Liver (tissue), 3 donors: Measurements from ENCODE around the gene NAV2.

Experiments
- ATF3 ChIP-seq: IDR thresholded peaks from 2 replicates; pipeline ENCODE4 v1.6.1; 2016; ENCODE audit warnings: antibody characterized with exemption
- RAD21 ChIP-seq, 2 donors: IDR thresholded peaks; 2 replicates each; pipeline ENCODE4 v1.6.1; 2016; ENCODE audit warnings: antibody characterized with exemption in 2 of 2, mild to moderate bottlenecking in 2 of 2
- REST ChIP-seq: IDR thresholded peaks from 2 replicates; pipeline ENCODE4 v1.6.1; 2016; ENCODE audit warnings: antibody characterized with exemption, mild to moderate bottlenecking
- SP1 ChIP-seq: IDR thresholded peaks from 2 replicates; pipeline ENCODE4 v1.6.1; 2018; ENCODE audit warnings: antibody characterized with exemption, mild to moderate bottlenecking
- YY1 ChIP-seq: IDR thresholded peaks from 2 replicates; pipeline ENCODE4 v1.6.1; 2016; ENCODE audit warnings: antibody characterized with exemption, mild to moderate bottlenecking
- TF ChIP-seq, protein P1 (sequence below): fragments of 150-350 bp; IDR thresholded peaks from 2 replicates; pipeline ENCODE4 v1.5.1; 2017; ENCODE audit warnings: improper control_type of control experiment, low read depth, low read length; ENCODE audit not compliant: missing input control
- donor health status: healthy.
- donor health status: healthy.

DNA sequence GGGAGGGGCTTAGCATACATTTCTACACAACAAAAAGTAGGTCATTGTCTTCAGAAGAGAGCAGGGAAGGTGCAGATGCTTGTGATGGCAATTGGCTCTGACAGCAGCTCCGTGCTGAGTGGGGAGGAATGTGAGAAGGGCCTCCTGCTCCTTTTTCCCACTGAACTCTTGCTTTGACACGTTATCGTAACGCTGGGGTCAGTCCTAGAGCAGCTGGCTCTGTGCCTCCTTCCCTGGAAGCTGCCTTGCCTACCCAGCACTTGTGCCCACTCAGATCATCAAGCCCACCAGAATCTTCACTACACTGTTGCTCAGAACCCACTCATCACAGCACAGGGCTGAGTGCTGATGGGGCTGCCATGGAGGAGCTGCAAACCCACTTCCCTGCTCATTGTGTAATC is 14.9 kb upstream of the NAV2 start:
- TF ChIP-seq REST, result no peak
- TF ChIP-seq, protein P1, sequence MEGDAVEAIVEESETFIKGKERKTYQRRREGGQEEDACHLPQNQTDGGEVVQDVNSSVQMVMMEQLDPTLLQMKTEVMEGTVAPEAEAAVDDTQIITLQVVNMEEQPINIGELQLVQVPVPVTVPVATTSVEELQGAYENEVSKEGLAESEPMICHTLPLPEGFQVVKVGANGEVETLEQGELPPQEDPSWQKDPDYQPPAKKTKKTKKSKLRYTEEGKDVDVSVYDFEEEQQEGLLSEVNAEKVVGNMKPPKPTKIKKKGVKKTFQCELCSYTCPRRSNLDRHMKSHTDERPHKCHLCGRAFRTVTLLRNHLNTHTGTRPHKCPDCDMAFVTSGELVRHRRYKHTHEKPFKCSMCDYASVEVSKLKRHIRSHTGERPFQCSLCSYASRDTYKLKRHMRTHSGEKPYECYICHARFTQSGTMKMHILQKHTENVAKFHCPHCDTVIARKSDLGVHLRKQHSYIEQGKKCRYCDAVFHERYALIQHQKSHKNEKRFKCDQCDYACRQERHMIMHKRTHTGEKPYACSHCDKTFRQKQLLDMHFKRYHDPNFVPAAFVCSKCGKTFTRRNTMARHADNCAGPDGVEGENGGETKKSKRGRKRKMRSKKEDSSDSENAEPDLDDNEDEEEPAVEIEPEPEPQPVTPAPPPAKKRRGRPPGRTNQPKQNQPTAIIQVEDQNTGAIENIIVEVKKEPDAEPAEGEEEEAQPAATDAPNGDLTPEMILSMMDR, result no peak
- no peak for TF ChIP-seq SP1
- no peak for TF ChIP-seq ATF3
- no peak for TF ChIP-seq YY1
- TF ChIP-seq RAD21 (IDR thresholded peaks at IDR 0.05), result no peak
